RPMI7951 (cell line): Measurements from ENCODE around the gene PVRIG. TPM values are rescaled to one million over a fixed set of nuclear protein-coding genes. Genes with fewer than 3 reads are reported as not detected.
"Not testable (repeated sequence)": the region's sequence is repeated elsewhere in the genome, so short reads cannot be mapped to it uniquely, and the experiment has no call there.

Experiments used
- DNase-seq: peaks from one replicate; pipeline ENCODE4 v3.0.0-alpha.2; 2012; ENCODE audit warnings: low read depth
- total RNA-seq: library from RNA; depleted of rRNA; stranded (reverse); fragments of >200 nt; shearing (Covaris generic); gene quantifications from 2 replicates; pipeline ENCODE4 v1.2.3, GENCODE V29; 2014

PVRIG gene
- total RNA-seq, 1 experiment from 2014 or later, result not detected

DNA sequence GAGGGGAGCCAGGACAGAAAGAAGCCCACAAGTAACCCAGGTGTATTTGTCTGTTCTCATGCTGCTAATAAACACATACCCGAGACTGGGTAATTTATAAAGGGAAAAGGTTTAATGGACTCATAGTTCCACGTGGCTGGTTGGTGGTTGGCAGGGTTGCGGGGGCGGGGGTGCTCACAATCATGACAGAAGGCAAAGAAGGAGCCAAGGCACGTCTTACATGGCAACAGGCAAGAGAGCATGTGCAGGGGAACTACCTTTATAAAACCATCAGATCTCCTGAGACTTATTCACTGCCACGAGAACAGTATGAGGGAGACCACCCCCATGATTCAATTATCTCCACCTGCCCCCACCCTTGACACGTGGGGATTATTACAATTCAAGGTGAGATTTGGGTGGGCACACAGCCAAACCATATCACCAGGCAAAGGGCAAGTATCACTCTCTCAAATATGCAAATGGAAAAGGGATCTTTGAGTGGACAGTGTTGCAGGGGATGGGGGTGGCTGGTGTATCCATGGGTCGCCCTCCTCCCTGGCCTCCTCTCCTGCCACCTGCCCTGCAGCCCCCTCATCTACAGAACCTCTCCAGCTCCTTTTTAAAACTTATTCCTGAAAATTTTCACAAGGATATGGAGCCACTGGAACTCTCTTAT, 15.0 kb downstream of the PVRIG start:
- not testable (repeated sequence) for DNase-seq

DNA sequence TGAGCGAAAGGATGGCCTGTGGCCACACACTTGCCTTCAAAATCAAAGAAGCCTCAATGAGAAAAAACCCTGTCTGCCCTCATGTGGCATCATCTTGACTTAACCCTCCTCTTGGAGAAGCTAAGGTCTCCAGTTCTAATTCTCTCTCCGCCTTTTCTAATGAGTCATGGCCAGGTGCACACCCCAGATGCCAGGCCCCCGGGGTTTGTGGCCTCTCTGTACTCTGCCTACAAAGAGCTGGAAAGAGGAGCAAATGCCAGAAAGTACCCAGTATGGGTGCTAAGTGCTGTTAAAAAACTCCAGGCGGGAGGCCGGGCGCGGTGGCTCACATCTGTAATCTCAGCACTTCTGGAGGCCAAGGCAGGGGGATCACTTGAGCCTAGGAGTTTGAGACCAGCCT, 20.2 kb downstream of the PVRIG start:
- peak; percentile 31 for DNase-seq

DNA sequence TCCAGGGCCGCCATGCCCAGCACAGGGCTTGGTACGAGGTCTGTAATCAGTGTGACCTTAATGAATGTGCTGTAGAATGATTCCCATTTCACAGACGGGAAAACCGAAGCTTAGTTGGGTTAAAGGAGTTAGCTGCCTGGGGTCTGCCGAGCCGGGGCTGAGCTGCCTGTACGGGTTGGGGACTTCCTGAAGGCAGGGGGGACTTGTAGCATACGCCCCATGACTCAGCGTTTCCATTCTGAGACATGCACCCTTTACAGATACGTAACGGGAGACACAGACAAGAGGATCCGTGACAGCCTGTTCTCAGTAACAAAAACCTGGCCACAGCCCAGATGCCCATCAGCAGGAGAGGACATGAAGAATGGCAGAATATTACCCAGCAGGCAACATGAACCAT, 23.6 kb downstream of the PVRIG start:
- DNase-seq, result peak; percentile 46

DNA sequence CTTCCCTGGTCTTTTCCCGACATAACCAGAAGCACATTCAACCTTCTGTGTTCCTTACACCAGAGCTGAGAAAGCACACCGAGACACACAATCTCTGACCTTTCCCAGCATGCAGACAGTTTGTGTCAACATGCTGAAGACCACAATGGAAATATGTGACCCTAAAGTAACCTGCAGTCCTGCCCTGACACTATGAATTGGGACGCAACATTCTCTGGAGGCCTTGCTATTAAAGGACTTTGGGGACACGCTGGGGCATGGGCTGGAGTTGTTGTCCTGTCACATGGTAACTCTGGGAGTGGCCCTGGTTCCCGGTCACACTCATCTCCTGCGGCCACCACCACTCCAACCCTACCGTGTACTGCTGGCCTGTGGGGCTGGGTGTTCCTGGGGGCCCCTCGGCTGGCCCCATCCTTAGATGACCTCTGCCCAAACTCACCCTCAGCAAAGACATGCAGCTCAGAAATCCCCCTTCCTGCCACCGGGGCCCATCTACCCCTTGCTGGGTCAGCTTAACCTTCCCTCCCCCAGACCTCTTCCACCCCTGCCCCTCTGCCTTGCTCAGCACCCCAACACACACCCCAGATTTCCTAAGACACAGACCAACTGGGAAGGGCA, 25.3 kb downstream of the PVRIG start:
- not testable (repeated sequence) for DNase-seq

DNA sequence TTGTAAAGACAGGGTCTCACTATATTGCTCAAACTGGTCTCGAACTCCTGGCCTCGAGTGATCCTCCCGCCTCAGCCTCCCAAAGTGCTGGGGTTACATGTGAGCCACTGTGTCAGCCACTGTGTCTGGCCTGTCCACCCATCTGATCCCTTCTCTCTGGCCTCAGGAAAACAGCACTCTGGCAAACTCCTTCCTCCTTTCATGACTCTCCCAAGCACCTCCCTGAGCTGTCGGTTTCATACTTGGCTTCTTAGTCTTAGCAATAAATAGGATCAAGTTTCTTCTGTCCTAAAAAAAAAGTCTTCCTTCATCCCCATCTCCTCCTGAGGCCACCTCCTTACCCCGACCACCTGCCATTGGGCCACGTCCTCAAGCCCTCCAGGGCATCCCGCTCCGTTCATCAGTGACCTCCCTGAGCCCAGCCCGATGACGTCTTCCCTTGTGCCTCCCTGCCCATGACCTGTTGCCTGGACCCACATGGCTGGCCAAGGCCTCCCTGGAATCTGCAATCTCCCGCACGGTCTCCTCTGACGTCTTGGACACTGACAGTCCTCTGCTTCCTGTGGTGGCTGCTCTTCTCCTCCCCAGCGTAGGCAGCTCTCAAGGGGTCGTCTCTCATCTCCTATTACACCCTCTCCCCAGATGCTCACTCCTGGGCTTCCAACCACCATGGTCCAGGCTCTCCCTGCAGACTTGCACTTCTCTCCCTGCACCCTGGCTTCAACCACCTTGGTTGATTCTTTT, 26.5 kb downstream of the PVRIG start:
- DNase-seq, result not testable (repeated sequence)

DNA sequence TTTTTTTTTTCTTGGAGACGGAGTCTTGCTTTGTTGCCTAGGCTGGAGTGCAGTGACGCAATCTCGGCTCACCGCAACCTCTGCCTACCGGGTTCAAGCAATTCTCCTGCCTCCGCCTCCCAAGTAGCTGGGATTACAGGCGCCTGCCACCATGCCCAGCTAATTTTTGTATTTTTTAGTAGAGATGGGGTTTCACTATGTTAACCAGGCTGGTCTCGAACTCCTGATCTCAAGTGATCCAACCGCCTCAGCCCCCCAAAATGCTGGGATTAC, 27.1 kb downstream of the PVRIG start:
- not testable (repeated sequence) for DNase-seq

DNA sequence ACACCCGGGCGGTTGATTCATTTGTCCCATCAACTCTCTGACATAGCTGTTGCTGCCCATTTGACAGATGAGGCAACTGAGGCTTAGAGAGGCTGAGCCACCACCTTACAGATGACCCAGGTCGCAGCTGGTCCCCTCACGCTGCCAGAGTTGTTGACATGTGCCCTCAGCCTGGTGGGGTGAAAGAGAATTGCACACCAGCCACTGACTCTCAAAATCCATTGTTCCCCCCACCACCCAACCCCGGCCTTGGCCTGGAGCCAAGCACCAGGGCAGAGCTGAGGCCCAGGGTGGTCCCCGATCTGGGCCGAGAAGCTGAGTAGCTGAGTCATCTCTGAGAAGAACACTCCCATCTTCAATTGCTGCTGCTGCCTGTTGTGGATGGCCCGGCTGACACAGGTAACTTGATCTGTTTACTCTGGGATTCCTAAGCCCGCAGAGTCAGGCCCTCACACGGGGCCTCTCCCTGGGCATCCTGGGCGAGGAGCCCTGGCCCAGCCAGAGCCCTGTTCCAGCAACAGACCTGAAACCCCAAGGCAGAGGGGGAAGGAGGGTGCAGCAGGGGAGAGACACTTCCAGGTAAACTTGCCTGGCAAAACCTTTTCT, 27.5 kb downstream of the PVRIG start:
- peak; percentile 66 for DNase-seq

DNA sequence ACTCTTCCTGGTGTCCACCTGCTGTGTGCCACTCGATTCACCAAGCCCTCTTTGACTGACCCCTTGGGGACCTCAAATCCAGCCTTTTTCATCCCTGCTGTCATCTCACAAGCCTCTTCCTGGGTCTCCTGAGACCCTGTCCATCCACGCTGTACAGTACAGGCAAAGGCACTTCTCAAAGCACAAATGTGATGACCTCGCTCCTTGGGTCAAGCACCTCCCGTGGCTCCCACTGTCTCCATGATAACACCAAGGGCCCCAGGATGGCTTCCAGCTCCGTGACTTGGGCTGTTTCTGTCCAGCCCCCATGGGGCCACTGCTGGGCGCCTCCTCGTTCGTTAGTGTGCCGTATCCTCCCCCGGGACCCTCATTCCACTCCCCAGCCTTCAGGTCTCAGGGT, 28.7 kb downstream of the PVRIG start:
- no peak for DNase-seq

DNA sequence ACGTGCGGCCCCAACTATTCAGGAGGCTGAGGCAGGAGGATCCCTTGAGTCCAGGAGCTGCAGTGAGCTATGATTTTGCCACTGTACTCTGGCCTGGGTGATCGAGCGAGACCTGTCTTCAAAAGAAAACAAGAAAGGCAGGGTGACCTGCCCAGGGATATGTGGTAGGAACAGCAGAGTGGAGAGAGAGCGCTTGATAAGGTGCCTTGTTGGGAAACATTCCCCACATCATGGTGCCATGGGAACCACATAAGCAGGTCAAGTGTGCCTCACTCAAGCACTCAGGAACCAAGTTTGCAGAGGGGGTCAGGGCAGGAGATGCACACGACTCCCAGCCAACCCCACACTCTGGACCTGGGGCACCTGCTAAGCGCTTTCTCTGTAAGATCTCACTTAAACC, 37.3 kb downstream of the PVRIG start:
- no peak for DNase-seq

DNA sequence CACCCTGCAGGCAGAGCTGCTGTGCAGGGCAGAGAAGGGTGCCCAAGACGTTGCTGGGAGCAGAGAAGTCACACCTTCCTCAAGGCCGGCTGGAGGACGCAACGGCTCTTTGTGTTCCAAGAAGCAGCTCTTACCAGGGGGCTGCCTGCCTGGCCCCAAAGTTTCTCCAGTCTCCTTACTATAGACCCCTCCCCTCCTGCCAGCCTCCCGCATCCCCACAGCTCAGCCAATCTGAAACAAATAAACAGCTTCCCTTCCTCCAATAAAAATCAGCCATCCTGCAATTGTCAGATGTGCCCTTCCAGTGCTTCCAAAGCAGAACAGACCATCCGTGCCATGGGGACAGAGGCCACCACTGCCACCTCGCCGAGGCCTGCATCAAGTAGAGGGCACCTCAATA, 40.2 kb downstream of the PVRIG start:
- not testable (repeated sequence) for DNase-seq

DNA sequence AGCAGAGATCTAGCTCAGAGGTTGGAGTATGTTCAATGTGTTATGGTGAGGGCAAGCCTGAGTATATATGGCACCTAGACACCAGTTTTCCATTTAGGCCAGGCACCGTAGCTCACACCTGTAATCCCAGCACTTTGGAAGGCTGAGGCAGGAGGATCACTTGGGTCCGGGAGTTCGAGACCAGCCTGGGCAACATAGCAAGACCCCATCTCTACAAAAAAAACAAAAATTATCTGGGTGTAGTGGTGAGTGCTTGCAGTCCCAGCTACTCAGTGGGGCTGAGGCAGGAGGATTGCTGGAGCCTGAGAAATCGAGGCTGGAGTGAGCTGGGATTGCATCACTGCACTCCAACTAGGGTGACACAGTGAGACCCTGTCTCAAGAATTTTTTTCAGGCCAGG, 43.1 kb downstream of the PVRIG start:
- not testable (repeated sequence) for DNase-seq

DNA sequence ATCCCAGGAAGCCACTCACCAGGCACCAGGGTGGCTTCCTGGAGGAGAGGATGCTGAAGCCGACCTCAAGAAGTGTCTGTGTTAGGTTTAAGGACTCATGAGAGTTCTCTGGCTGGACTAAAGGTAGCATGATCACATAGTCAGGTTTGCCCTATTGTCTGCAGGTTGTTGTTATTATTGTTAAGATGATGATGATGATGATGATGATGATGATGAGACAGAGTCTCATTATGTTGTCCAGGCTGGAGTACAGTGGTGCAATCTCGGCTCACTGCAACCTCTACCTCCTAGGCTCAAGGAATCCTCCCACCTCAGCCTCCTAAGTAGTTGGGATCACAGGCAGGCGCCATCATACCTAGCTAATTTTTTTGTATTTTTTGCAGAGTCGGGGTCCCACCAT, 44.5 kb downstream of the PVRIG start:
- DNase-seq, result not testable (repeated sequence)

DNA sequence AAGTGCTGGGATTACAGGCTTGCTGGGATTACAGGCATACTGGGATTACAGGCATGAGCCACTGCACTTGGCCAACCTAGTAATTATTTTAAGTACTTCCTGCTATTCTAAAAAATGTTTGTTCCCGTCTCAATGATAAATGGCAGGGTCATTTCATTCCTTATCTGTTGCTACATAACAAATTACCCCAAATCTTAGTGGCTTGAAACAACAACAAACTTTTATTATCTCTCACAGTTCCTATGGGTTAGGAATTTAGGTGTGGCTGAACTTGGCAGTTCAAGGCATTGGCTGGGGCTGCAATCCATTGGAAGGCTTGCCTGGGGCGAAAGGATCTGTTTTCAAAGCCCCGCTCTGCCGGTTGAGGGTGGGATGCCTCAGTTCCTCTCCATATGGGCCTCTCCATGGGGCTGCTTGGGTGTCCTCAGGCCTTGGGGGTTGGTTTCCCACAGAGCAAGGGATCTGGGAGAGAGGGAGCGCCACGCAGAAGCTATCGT, 45.0 kb downstream of the PVRIG start:
- peak; percentile 5 for DNase-seq

DNA sequence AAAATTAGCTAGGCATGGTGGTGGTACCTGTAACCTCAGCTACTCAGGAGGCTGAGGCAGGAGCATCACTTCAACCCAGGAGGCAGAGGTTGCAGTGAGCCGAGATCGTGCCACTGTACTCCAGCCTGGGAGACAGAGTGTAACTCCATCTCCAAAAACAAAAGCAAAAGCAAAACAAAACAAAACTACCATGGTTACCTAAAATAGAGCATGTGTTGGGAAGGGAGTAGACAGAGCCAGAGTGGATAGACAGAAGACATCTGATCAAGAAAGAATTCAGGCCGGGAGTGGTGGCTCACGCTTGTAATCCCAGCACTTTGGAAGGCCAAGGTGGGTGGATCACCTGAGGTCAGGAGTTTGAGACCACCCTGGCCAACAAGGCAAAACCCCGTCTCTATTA, 46.1 kb downstream of the PVRIG start:
- DNase-seq, result peak; percentile 11

DNA sequence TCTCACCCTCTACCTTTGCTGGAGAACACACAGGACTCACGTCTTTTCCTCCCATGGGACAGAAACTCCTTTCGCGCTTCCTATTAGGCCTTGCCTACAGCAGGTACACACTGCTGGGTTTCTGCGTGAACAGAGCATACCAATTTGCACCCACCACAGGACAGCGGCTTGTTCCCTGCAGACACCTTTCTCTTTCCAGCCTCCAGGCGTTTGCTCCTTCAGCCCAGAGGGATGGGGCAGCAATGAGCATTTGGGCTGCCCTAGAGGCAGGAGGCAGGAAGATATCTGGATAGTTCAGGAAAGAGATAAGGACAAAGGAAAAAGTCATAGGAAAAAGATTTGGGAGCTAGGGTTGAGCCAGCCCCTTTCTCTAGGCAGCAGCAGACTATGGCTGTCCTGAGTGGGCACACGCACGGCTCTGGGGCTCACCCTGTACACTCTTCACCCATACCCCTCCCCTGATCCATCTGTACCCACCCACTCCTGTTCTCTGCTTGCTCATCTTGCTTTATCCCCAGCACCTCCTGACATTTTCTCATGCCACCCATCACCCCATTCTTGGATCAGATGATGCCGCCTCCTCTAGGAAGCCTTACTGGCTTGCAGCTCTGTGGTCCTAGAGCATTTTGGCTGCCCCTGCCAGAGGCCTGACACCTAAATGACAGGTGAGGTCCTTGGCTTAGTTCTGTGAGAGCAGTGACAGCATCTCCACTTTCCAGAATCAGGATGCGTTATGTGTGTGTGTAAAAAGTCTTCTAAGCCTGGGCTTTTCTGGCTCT, 47.0 kb downstream of the PVRIG start:
- no peak for DNase-seq

DNA sequence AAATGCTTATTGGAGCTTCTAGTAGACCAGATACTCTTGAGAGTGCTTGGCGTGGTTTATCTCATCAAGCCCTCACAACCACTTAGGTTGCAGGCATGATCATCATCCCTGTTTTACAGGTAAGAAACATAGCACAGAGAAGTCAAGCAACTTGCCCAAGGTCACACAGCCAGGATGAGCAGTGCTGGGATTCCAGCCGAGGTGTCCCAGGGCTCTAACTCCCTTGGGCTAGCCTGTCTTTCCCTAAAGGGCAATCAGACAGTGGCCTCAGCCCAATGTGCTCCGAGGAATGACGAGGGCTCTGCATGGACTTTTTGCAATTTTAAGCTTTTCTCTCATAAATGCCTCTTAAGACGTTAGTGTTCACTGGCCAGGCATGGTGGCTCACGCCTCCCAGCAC, 47.9 kb downstream of the PVRIG start:
- no peak for DNase-seq

DNA sequence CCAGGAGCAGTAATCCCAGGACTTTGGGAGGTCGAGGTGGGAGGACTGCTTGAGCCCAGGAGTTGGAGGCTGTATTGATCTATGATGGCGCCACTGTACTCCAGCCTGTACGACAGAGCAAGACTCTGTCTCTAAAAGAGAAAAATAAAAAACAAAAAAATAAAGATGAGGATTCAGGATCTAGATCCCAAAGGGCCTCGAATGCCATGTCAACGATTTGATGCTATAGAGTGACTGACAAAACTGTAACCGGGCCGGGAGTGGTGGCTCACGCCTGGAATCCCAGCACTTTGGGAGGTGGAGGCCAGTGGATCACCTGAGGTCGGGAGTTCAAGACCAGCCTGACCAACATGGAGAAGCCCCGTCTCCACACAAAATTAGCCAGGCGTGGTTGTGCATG, 49.1 kb downstream of the PVRIG start:
- not testable (repeated sequence) for DNase-seq

DNA sequence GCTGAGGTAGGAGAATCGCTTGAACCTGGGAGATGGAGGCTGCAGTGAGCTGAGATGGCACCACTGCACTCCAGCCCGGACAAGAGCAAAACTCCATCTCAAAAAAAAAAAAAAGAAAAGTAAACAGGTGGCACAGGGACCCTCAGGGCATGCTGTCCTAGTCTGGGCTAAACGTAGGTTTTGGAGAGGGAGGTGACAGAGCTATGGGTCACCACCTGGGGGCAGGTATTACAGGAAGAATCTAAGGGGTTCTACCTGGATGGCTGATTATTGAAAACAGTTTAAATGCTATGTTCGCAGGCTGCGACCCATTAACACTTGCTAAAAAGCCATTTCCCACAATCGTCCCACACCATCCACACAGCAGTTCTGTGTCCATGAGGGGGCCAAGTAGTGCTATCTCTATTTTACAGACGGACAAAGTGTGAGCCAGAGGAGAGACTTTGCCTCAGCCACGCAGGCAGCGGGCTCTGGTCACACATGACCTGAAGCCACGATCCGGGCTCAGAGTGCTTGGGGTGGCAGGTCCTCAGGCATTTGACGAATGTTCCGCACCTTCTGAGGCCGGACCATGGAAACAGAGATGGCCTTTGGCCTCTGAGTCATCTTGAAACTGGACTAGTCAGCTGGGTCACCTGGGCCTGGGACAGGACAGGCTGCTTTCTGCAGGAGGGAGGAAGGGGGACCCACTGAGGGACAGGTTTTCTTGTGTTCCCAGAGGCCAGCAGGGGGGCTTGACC, 49.7 kb downstream of the PVRIG start:
- DNase-seq, result peak; percentile 17

DNA sequence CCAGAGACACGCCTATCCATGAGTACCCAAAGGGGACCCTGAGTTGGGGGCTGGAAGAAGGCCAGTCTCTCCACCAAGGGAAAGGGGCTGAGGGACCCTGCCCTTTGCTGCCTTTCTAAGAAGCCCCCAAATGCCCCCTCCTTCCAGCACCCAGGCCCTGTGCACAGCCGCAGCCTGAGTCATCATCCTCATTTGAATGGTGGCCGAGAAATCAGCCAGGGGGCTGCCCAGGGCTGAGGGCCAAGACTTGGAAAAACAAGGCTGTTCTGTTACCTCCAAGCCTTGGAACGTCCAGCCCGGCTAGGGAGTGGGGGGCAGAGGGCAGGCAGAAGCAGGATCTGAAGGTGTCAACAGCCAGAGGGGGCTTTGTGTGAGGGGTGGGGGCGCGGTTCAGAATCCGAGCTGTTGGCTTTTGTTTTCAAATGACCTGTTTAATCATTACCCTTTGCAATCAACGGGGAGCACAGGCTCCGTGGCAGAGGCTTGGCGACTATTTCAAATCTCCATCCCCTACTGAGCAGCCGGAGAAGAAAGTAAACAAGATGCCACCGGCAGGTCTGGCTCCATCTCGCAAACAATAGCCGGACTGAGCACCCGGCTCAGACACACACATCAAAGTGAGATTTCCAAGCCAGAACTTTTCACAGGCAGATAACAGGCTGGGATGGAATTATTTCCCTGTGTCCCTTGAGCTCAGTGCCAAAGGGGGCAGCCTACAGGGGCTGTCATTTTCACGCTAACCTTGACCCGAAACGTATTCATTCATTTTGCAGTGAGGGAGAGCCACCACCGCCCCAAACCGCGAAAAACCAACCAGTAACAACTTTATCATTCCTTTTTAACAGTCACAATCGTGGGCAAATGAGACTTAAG, 50.5 kb downstream of the PVRIG start:
- peak; percentile 15 for DNase-seq
